GM18526 (cell line): ENCODE data around the gene CCDC172.

Experiments used
- POLR2A ChIP-seq: IDR thresholded peaks from 3 replicates; pipeline ENCODE4 v1.6.1; 2011; ENCODE audit not compliant: insufficient read length; ENCODE audit errors: extremely low read depth

Gene CCDC172

GRCh38 chr10:116311706-116312490 lies 12.3 kb upstream of the CCDC172 start:
- no peak for TF ChIP-seq POLR2A

- TF ChIP-seq POLR2A, result no peak
Observed at GRCh38 chr10:116312548-116312947, 11.7 kb upstream of the CCDC172 start.

- no peak for TF ChIP-seq POLR2A
Observed at GRCh38 chr10:116316503-116316902, 7.7 kb upstream of the CCDC172 start.

- TF ChIP-seq POLR2A, result no peak
Observed at GRCh38 chr10:116324951-116325635, 845 bp downstream of the CCDC172 start.

- no peak for TF ChIP-seq POLR2A
Observed at GRCh38 chr10:116325987-116326386, 1.7 kb downstream of the CCDC172 start.

- no peak for TF ChIP-seq POLR2A
Observed at GRCh38 chr10:116329153-116329552, 4.9 kb downstream of the CCDC172 start.

- TF ChIP-seq POLR2A, result no peak
Observed at GRCh38 chr10:116331815-116332214, 7.6 kb downstream of the CCDC172 start.

GRCh38 chr10:116336866-116337265 lies 12.6 kb downstream of the CCDC172 start:
- TF ChIP-seq POLR2A, result no peak

GRCh38 chr10:116352125-116352524 lies 27.9 kb downstream of the CCDC172 start:
- TF ChIP-seq POLR2A, result no peak

- no peak for TF ChIP-seq POLR2A
Observed at GRCh38 chr10:116353817-116354216, 29.6 kb downstream of the CCDC172 start.

- TF ChIP-seq POLR2A, result no peak
Observed at GRCh38 chr10:116355341-116355740, 31.1 kb downstream of the CCDC172 start.

GRCh38 chr10:116356833-116357232 lies 32.6 kb downstream of the CCDC172 start:
- no peak for TF ChIP-seq POLR2A

GRCh38 chr10:116364868-116365267 lies 40.6 kb downstream of the CCDC172 start:
- TF ChIP-seq POLR2A, result no peak

- no peak for TF ChIP-seq POLR2A
Observed at GRCh38 chr10:116371737-116372136, 47.5 kb downstream of the CCDC172 start.

GRCh38 chr10:116382290-116382689 lies 58.0 kb downstream of the CCDC172 start:
- TF ChIP-seq POLR2A, result no peak

GRCh38 chr10:116385311-116385710 lies 61.1 kb downstream of the CCDC172 start:
- no peak for TF ChIP-seq POLR2A
